GM19193 (cell line): ENCODE measurements around the gene ZCCHC24.

ENCODE experiments used
- POLR2A ChIP-seq: IDR thresholded peaks from 4 replicates; pipeline ENCODE4 v1.6.1; 2011; ENCODE audit not compliant: insufficient read depth, insufficient read length; ENCODE audit errors: extremely low read depth

The ZCCHC24 gene

DNA sequence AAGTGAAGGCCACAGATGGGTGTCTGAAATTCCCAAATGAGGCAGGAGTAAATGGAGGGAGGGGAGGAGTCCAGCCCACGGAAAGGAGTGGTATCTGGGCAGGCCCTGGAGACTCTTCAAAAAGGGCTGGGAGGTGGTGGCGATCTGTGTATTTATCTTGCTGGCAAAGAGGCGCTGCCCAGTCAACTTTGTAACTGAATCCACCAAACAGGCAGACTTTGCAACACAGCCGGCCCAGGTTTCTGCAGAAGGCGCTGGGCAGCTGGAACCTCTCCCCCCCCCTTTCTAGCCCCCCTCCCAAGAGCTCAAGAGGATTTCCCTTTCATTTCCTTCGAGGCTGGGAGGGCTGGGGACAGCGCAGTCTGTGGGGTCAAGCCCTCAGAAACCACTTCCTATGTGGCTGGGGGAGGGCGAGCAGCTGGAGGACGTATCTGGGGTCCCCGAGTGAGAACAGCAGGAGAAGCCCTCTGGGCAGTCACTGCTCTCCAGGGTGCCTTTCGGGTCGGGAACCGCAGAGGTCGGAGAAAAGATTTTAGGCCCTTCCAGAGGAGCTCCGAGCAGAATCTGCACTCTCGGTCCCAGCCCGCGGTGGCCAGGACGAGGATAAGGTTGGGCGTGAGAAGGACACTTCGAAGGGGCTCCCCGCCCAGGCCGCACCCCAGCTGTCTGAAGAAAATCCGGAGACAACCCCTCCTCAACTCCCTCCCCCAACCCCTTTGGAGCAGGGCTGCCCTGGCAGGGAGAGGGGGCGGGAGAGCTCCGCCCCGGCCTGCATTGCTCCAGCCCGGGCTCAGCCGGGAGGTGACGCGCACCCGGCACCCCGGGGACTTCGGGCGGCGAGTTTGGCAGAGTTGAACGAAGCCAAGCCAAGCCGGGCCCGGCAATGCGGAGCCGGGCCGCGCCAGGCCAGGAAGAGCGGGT is 965 bp downstream of the ZCCHC24 start:
- no peak for TF ChIP-seq POLR2A

DNA sequence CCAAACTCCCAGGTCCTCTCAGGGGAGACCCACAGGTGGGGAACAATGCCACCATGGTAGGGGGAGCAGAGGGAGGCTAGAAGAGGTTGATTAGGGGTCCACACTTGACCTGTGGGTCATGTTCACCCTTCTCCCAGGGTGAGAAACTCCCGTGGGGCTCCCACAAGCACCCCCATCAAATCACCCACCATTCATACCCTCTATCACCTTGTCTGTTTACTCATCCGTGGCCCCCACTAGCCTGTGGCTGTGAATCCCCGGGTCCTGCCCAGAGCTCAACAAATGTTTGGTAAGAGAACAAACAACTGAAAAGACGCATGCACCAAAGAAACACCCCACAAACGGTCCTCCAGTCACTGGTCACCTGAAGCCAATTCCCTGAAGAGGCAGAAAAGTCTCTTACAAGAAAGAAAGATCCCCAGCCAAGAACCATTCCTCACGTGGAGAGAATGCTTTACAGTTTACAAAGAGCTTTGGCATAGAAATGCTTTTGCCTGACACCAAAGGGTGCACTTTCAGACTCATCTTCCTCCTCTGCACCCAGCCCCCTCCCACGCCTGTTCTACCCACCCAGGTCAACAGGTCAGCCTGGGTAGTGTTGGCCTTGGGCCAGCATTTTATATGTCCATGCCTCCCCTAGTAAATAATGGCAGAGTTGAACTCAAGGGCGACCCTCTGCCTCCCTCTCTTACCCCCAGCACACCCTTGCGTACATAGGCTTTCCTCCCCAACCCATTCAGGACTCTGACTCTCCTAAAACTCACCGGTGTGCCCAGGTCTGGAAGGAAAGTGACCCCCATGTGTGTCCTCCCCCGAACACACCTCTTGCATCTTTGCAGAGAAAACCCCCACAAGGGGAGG is 1.9 kb downstream of the ZCCHC24 start:
- TF ChIP-seq POLR2A, result no peak

DNA sequence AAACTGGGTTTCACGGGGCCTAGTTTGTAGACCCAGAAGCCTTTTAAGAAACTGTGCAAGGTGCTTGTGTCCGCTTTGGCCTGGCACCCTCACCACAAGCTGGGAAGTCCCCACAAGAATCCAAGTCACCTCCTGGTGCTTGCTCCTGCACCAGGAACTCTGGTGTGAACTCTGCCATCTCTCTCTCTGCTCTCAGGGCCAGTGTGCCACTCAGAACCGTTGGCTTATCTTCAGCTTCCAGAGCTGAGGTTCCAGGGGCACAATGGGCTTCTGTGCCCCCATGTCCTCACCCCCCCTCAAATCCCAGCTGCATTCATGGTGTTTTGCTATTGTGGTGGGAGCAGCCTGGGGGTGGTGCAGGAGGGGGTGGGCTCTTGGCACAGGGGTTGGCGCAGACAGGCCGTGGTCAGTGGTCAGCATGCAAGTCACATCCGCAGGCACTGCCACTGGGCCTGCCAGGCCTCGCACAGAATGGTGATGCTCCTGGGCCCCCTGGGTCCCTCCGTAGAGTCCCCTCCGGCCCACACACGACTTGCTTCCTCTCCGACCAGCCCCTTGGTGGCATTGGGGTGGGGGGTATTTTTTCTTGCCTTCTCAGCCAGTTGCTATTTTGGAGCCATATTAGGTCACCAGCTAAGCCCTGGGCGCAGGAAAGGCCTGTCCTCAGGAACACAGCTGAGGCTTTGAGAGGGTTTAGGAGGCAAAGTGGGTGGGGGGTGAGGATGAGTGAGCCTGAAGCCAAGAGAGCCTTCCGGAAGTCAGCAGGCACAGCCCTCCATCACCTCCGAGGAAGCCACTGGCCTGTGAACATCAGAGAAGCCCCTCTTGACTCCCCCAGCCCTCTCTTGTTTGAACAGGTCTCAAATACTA is 3.0 kb downstream of the ZCCHC24 start:
- no peak for TF ChIP-seq POLR2A

DNA sequence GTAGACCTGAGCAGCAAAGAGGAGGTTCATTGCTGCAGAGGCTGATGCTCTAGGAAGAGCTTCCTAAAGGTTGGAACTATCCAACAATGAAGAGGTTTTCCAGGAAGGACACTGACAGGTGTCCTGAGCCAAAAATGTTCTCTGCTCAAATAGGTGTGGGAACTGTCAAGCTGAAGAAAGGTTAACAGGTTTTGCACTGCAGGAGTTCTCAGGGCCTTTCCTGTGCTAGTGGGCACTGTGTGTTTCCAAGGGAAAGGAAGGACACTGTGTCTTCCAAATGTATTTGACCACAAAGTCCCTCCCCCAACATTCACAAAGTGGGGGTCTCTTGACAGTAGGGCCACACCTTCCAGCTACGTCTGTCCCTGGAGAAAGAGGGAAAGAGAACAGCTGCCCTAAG is 4.0 kb downstream of the ZCCHC24 start:
- TF ChIP-seq POLR2A, result no peak

DNA sequence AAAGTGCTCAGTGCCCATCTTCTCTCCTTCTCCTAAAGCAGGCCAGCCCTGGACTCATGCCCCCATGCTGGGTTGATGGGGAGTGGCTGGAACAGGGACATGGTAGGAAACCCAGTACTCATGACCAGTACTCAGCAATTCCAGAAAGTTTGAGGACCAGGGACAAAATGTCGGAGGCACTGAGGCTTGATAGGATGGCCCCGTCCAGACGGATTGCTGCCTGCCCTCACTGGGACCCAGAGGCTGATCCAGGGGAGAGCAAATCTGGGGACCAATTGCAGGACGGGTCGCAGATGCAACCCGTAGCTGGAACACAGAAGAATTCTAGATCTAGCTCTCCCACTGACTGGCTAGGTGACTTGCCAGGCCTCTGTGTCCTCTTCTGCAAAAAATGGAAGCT is 5.1 kb downstream of the ZCCHC24 start:
- TF ChIP-seq POLR2A, result no peak

DNA sequence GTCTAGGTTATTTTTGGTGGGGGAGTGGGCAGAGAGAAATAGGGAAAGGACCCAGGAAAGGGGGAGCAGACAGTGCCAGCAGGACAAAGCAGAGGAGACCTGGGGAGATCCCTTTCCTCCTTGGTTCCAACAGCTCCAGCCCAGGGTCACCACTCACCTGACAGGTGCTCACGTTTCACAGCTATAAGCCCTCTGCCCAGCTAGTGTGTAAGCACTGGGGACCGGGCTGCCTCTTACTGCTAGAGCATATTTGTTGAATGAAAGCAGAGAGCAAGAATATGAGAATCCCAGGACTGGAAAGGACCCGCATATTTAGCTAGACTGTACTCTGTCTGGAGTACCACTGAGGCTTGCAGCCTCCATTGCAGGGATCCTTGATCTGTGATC is 6.7 kb downstream of the ZCCHC24 start:
- TF ChIP-seq POLR2A, result no peak

DNA sequence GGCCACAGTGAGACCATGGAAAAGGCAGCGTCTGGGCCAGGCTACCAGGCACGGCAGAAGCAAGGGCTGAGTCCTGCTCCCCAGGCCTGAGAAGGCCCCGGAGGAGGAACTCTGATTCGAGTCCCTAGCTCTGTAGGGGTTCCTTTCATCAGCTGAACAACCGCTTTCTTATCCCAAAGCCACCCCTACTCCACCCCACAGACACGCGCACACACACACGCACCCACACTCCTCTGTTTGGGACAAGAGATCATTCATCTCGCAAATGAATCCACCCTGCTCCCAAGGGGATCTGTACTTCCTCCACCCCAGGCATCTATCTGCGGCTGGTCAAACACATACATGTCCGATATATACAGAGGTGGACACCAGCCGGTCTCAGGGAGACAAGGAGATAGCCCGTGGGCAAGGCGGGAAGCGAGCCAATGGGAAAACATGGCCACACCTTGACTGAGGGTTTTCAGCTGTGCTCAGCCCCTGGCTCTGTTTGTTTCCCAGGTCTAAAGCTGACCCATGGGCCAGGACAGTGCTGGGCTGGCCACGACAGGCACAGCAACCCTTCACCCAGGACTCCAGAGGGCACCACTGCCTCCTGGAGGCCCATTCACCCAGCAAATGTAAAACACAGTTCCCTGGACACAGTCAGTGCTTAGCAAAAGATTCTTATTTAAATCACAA is 7.3 kb downstream of the ZCCHC24 start:
- no peak for TF ChIP-seq POLR2A

DNA sequence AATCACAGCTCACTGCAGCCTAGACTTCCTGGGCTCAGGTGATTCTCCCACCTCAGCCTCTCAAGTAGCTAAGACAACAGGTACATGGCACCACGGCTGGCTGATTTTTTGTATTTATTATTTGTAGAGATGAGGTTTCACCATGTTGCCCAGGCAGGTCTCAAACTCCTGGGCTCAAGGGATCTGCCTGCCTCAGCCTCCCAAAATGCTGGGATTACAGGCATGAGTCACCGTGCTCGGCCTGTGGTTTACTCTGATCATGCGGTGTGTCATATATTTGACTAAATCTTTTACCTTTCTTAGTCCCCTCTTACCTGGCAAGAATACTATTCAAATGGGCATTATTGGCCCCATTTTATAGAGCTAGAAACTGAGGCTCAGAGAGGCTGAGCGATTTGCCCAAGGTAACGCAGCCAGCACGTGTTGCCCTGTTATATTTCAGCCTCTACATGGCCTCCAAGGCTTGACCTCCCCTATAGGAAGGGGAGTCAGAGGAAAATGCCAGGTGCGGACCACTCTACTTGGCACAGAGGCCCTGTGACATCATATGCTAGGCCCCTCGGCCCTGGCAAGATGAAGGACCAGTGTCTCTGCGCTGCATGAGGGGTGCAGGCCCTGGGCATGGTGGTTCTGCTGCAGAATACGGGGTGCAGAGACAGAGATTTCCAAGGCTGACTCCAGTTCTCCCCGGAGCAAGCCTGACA is 8.2 kb downstream of the ZCCHC24 start:
- no peak for TF ChIP-seq POLR2A

DNA sequence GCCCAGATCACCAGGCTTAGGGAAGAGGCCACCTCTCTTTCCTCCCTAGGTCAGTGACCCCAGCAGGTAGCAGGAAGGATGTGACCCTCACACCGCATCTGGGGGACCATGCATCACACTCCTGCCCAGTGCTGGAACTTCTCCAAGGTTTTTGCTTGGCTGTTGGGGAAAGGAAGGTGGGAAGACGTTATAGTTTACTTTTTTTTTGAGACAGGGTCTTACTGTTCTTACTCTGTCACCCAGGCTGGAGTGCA is 8.6 kb downstream of the ZCCHC24 start:
- no peak for TF ChIP-seq POLR2A

DNA sequence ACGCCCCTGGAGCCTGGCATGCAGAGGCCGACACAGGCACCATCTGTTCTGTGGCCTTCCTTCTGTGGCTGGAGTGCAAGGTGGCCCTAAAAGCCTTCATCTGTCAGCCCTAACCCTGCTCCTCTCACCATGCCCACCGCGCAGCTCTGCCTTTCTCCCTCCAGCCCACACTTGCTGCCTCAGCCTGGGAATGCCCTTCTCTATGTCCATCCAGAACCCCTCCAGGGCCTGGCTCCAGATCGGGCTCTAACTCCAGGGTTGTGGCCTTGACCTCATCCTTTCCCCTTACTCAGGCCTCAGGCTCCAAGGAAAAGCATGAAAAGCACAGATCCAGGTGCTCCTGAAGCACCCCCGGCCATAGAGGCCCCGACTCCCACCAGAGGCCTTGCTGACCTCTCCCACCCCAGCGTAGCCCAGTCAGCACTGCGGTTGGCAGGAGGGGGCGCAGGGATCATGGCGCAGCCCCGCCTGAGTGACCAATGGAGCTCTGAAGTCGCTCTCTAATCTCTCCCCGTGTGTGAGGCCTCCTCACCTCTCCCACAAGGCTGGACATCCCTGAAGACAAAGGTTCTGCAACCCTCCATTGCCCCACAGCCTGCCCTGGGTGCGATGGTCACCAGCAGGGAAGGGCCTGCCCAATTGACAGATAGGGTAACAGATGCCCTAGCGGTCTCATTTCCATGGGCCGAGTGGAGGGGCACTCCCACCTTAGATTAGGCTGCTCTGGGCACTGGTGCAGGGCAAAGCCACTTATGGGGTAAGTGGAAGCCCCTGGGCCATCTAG is 9.2 kb downstream of the ZCCHC24 start:
- no peak for TF ChIP-seq POLR2A

DNA sequence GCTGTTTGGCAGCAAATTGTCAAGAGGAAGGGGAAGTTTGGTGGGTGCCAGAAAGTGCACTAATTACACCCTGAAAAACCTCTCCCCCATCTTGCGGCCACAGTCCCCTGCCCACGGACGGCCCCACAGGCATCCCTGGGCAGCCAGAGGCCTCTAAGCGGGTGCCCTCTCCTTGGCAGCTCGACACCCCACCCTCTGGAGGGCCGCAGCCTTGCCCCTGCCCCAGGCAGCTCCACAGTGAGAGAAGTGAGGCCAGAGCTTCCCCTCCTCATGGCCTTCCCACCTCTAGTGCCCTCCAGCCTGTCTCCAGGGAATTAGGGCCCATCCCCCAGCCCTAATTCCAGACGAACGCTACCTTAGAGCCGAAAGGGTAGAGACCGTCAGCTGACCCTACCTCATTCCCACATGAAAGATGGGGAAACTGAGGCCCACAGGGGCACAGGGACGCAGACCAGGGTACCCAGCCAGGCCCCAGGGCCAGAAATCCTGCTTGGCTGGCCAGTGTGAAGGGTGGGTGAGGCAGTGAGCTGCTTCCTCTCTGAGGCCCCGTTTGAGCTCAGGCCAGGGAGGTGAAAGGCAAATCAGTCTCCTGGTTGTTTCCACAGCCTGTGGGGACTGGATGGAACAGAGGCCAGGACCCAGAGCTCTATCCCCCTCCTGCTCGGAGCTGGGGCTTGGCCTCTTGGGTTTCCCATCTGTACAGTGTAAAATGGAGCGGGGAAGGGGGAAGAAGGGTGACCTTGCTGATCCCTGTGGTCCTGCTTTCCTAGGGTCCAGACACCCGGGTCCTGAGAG is 10.0 kb downstream of the ZCCHC24 start:
- no peak for TF ChIP-seq POLR2A

DNA sequence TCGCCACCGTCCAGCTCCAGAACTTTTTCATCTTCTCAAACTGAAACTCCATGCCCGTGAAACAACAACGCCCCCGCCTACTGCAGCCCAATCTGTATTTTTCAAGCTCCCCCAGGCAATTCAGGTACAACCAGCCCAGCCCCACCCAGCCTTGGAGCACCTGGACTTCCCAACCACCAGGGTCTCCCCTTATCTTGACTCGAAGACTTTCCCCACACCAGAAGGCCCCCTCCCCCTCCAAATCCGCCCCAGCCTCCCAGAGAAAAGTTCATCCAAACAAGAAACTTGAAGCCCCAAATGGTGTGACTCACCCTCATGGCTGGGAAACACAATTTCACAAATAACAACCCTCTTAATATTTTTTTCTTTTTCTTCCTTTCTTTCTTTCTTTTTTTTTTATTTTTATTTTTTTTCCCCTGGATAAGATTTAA is 10.6 kb downstream of the ZCCHC24 start:
- TF ChIP-seq POLR2A, result no peak
